ENCODE results near the gene SIPA1.
"Not testable (repeated sequence)": the region's sequence is repeated elsewhere in the genome, so short reads cannot be mapped to it uniquely, and the experiment has no call there.

SIPA1 gene

DNA sequence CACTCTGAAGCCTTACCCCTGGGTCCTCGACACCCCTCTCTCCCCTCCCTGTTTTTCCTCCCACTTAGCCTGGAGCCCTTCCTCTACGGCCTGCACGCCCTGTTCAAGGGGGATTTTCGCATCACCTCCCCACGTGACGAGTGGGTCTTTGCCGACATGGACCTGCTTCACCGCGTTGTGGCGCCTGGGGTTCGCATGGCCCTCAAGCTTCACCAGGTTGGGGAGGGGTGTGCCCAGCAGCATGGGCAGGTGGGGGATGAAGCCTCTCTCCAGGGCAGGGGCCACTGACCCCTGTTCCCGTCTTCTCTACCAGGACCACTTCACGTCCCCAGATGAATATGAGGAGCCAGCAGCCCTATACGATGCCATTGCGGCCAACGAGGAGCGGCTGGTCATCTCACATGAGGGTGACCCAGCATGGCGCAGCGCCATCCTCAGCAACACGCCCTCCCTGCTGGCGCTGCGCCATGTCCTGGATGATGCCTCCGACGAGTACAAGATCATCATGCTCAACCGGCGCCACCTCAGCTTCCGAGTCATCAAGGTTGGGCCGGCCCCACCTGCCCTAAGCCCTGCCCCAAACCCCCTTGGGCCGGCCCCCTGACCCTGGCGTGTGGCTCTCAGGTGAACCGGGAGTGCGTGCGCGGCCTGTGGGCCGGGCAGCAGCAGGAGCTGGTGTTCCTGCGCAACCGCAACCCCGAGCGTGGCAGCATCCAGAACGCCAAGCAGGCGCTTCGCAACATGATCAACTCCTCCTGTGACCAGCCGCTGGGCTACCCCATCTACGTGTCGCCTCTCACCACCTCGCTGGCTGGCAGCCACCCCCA is 2.8 kb upstream of the SIPA1 start:
- H3K27me3 ChIP-seq (ENCODE audit: control insufficient read depth, insufficient read depth, low read length): no peaks in the 10 kb centered on the region
- H3K27ac ChIP-seq: no peak overlapping the region
- no peaks in the 10 kb centered on the region for H3K9me3 ChIP-seq (ENCODE audit: control insufficient read depth, low read length)
- TF ChIP-seq, protein P1, sequence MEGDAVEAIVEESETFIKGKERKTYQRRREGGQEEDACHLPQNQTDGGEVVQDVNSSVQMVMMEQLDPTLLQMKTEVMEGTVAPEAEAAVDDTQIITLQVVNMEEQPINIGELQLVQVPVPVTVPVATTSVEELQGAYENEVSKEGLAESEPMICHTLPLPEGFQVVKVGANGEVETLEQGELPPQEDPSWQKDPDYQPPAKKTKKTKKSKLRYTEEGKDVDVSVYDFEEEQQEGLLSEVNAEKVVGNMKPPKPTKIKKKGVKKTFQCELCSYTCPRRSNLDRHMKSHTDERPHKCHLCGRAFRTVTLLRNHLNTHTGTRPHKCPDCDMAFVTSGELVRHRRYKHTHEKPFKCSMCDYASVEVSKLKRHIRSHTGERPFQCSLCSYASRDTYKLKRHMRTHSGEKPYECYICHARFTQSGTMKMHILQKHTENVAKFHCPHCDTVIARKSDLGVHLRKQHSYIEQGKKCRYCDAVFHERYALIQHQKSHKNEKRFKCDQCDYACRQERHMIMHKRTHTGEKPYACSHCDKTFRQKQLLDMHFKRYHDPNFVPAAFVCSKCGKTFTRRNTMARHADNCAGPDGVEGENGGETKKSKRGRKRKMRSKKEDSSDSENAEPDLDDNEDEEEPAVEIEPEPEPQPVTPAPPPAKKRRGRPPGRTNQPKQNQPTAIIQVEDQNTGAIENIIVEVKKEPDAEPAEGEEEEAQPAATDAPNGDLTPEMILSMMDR (IDR thresholded peaks at IDR 0.05): no peak
- no peak overlapping the region for H2AFZ ChIP-seq
- H3K36me3 ChIP-seq (ENCODE audit: control insufficient read depth, insufficient read depth, low read length): no peaks in the 10 kb centered on the region
- no peaks in the 10 kb centered on the region for H3K79me2 ChIP-seq
- H3K4me1 ChIP-seq: no peaks in the 10 kb centered on the region
- no peak overlapping the region for H3K4me3 ChIP-seq (ENCODE audit: low read depth, low read length)
- no peak overlapping the region for H3K9ac ChIP-seq
- H3K4me2 ChIP-seq (ENCODE audit: low read length): no peak overlapping the region

DNA sequence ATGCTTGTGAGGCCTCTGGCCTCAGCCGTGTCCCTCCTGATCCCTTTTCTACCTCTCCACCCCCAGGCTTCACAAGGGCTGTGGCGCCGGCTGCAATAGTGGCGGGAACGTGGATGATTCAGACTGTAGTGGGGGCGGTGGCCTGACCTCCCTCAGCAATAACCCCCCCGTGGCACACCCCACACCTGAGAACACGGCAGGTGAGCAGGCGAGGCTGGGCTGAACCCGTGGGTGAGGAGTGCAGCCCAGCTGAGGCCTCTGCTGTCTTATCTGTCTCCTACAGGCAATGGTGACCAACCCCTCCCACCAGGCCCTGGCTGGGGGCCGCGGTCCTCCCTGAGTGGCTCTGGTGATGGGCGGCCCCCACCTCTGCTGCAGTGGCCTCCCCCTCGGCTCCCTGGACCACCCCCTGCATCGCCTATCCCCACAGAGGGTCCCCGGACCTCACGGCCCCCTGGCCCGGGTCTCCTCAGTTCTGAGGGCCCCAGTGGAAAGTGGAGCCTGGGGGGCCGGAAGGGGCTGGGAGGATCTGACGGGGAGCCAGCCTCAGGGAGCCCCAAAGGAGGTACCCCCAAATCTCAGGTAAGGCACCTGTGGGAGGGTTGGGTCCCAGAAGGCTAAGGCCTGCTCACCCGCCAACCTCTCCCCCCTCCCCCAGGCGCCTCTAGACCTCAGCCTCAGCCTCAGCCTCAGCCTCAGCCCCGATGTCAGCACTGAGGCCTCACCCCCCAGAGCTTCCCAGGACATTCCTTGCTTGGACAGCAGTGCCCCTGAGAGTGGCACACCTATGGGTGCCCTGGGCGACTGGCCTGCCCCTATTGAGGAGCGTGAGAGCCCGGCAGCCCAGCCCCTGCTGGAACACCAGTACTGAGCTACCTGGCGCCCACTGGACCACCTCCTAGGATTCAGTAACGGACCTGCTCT is 1.5 kb upstream of the SIPA1 start:
- Histone ChIP-seq H3K9ac (no peak overlapping the region), H3K27ac (no peak overlapping the region), H3K9me3 (ENCODE audit: control insufficient read depth, low read length) (no peaks in the 10 kb centered on the region), H2AFZ (no peak overlapping the region), H3K36me3 (ENCODE audit: control insufficient read depth, insufficient read depth, low read length) (no peaks in the 10 kb centered on the region), H3K79me2 (no peaks in the 10 kb centered on the region), H3K27me3 (ENCODE audit: control insufficient read depth, insufficient read depth, low read length) (no peaks in the 10 kb centered on the region), H3K4me1 (no peaks in the 10 kb centered on the region), H3K4me3 (ENCODE audit: low read depth, low read length) (no peak overlapping the region), H3K4me2 (ENCODE audit: low read length) (no peak overlapping the region)
- TF ChIP-seq, protein P1 (IDR thresholded peaks at IDR 0.05): no peak

DNA sequence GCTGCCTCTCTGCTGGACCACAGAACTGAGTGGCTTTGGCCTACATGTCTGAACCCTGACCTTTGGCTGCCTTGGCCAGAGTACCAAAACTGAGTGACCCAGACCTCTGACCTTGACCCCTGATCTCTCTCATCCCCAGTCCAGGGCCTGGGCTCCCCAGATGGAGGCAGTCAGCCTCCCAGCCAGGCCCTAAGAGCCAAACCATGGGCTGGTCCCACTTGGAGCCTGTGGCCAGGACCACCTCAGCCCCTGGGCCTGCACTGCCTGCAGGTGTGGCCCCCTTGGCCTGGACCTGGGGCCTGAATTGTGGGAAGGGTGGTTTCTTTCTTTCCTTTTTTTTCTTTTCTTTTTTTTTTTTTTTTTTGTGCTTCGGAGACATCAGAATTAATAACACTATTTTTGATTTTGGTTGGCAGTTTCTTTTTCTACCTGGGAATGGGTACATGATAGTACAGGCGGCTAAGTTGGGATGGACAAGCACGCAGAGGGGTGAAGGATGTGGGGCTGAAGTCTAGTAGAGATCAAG is 806 bp upstream of the SIPA1 start:
- Histone ChIP-seq H3K9me3 (ENCODE audit: control insufficient read depth, low read length) (no peaks in the 10 kb centered on the region), H3K4me2 (ENCODE audit: low read length) (peak overlapping the region; percentile 65), H3K4me1 (no peaks in the 10 kb centered on the region), H3K27ac (no peak overlapping the region), H3K36me3 (ENCODE audit: control insufficient read depth, insufficient read depth, low read length) (no peaks in the 10 kb centered on the region), H3K27me3 (ENCODE audit: control insufficient read depth, insufficient read depth, low read length) (no peaks in the 10 kb centered on the region), H2AFZ (no peak overlapping the region), H3K4me3 (ENCODE audit: low read depth, low read length) (no peak overlapping the region), H3K9ac (no peak overlapping the region), H3K79me2 (no peaks in the 10 kb centered on the region)
- TF ChIP-seq, protein P1 (IDR thresholded peaks at IDR 0.05): no peak

DNA sequence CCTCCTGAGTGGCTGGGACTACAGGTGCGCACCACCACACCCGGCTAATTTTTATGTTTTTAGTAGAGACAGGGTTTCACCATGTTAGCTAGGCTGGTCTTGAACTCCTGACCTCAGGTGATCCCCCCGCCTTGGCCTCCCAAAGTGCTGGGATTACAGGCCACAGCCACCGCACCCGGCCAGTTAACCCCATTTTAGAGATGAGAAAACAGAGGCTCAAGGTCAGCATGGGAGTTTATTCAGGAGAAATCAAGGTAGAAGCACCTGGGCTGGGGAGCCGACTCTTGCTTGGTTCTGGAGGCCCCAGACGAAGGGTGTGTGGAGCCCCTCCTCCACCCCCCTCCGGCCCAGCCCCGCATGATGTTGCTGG is 1.3 kb downstream of the SIPA1 start:
- not testable (repeated sequence) for H3K79me2 ChIP-seq; H3K36me3 ChIP-seq (ENCODE audit: control insufficient read depth, insufficient read depth, low read length); H3K9ac ChIP-seq

More for the DNA sequence above, 1.3 kb downstream of the SIPA1 start:
- not testable (repeated sequence) for H3K27ac ChIP-seq; H2AFZ ChIP-seq; H3K27me3 ChIP-seq (ENCODE audit: control insufficient read depth, insufficient read depth, low read length); H3K4me2 ChIP-seq (ENCODE audit: low read length); H3K4me3 ChIP-seq (ENCODE audit: low read depth, low read length); H3K9me3 ChIP-seq (ENCODE audit: control insufficient read depth, low read length); H3K4me1 ChIP-seq

Measured in parathyroid adenoma (tissue), 2 donors.